Cardiac fibroblast (primary cell): ENCODE measurements around the gene ST8SIA6.

Experiments used
- DNase-seq, 2 donors: peaks; one replicate each; pipeline versions ENCODE4 v3.0.0 to v3.0.0-alpha.2; 2010; ENCODE audit warnings: low read depth in 2 of 2
- H3K4me3 ChIP-seq, 2 donors: replicated peaks in 1 of 2; 1 replicate in 1 of 2; 2 replicates in 1 of 2; pipeline ENCODE4 v1.5.1; 2011; ENCODE audit warnings: low read depth in 2 of 2, low read length in 2 of 2, mild to moderate bottlenecking in 2 of 2, moderate library complexity in 1 of 2
- TF ChIP-seq, protein P1 (sequence below): IDR thresholded peaks from one replicate; pipeline ENCODE4 v1.5.1; 2011; ENCODE audit warnings: low read depth, mild to moderate bottlenecking, low read length, inconsistent platforms

ST8SIA6 gene

DNA sequence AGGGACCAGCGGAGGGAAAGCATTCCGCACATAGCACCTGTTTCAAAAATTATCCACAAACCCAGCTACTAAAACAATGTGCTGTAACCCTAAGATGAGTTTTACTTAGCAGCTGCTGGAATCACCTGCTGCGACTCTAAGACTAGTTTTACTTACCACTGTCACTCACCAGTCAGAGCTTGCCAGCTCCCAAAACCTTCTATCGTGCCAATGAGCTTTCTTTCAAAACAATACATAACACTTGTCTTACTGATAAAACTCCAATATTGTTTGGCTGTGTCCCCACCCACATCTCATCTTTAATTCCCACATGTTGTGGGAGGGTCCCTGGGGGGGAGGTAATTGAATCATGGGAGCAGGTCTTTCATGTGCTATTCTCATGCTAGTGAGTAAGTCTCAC lies 18.4 kb downstream of the ST8SIA6 start:
- DNase-seq = no peak
- TF ChIP-seq, protein P1, sequence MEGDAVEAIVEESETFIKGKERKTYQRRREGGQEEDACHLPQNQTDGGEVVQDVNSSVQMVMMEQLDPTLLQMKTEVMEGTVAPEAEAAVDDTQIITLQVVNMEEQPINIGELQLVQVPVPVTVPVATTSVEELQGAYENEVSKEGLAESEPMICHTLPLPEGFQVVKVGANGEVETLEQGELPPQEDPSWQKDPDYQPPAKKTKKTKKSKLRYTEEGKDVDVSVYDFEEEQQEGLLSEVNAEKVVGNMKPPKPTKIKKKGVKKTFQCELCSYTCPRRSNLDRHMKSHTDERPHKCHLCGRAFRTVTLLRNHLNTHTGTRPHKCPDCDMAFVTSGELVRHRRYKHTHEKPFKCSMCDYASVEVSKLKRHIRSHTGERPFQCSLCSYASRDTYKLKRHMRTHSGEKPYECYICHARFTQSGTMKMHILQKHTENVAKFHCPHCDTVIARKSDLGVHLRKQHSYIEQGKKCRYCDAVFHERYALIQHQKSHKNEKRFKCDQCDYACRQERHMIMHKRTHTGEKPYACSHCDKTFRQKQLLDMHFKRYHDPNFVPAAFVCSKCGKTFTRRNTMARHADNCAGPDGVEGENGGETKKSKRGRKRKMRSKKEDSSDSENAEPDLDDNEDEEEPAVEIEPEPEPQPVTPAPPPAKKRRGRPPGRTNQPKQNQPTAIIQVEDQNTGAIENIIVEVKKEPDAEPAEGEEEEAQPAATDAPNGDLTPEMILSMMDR = no peak
- no peak overlapping the region for H3K4me3 ChIP-seq

GRCh38 chr10:17435187-17435586 lies 19.2 kb downstream of the ST8SIA6 start:
- H3K4me3 ChIP-seq = no peak overlapping the region
- DNase-seq = no peak
- TF ChIP-seq, protein P1 = no peak

DNA sequence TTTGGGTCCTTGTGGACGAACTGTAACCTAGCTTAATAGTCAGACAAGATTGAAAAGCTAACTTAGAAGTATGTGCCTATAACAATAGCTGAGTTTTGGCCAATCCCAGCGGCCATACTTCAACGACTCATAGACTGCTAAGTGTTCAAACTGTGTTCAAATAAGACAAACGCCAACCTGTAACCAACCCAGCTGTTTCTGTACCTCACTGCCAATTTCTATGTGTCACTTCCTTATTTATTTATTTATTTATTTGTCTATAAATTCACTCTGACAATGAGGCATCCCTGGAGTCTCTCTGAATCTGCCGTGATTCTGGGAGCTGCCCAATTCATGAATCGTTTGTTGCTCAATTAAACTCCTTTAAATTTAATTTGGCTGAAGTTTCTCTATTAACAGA lies 21.7 kb downstream of the ST8SIA6 start:
- no peak overlapping the region for H3K4me3 ChIP-seq
- DNase-seq = peak in 1 of 2 donors; percentile 62
- TF ChIP-seq, protein P1 = no peak

- peak; percentile 14 to 62 for DNase-seq
- no peak overlapping the region for H3K4me3 ChIP-seq
- TF ChIP-seq, protein P1 = no peak
Measured at GRCh38 chr10:17431871-17432311, 22.5 kb downstream of the ST8SIA6 start.

GRCh38 chr10:17430647-17431355 lies 23.6 kb downstream of the ST8SIA6 start:
- DNase-seq = peak; percentile 82 to 88
- H3K4me3 ChIP-seq = no peak overlapping the region
- TF ChIP-seq, protein P1 = peak; percentile 91

DNA sequence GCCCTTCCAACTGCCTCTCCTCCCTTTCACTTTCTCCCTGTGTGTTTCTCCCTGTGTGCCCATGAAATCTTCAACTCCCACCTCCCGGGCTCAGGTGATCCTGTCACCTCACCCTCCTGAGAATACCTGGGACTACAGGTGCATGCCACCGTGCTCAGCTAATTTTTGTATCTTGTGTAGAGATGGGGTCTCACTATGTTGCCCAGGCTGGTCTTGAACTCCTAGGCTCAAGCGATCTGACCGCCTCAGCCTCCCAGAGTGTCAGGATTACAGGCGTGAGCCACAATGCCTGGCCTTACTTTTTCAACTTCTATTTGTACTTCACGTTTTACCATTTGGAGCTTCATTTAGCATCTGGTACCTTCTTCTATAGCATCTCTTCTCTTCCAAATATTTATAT lies 24.9 kb downstream of the ST8SIA6 start:
- no peak overlapping the region for H3K4me3 ChIP-seq
- DNase-seq = no peak
- TF ChIP-seq, protein P1 = no peak
